ENCODE measurements around the gene DDHD1. TPM values are rescaled to one million over a fixed set of nuclear protein-coding genes. Genes with fewer than 3 reads are reported as not detected.

DDHD1 gene
- total RNA-seq, 1 experiment from 2014 or later, result 8.0 TPM

- DNase-seq (ENCODE audit: low spot score), result no peak
These were observed 157.1 kb downstream of the DDHD1 start for GRCh38 chr14:52995998-52996397.

DNA sequence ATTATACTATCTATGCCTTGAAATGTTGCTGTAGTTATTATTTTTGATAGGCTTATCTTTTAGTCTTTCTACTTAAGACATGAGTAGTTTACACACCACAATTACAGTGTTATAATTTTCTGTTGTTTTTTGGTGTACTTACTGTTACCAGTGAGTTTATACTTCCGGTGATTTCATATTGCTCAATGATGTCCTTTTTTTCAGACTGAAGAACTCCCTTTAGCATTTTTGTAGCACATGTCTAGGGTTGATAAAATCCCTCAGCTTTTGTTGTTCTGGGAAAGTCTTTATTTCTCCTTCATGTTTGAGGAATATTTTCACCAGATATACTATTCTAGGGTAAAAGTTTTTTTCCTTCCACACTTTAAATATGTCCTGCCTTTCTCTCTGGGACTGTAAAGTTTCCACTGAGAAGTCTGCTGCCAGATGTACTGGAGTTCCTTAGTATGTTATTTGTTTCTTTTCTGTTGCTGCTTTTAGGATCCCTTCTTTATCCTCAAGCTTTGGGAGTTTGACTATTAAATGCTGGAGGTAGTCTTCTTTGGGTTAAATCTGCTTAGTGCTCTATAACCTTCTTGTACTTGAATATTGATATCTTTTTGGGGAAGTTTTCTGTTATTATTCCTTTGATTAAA, 160.8 kb downstream of the DDHD1 start:
- DNase-seq (ENCODE audit: low spot score), result no peak

DNA sequence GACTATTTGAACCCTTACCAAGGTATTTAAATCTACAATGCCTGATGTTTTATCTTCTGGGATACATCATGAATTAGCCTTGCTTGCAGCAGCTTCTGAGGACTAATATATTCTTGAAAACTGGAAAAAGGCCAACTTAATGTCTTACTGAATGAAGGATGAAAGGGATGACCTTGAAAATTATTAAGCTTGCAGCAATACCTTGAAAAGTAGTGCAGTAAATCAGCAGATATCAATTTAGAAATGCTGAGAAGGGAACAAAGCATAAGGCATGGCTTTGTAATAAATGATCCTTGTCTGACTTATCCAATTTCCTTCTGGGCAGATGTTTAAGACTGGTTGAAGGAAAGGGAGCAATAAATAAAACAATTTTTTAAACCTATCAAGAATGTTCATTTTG, 165.0 kb downstream of the DDHD1 start:
- no peak for DNase-seq (ENCODE audit: low spot score)

DNA sequence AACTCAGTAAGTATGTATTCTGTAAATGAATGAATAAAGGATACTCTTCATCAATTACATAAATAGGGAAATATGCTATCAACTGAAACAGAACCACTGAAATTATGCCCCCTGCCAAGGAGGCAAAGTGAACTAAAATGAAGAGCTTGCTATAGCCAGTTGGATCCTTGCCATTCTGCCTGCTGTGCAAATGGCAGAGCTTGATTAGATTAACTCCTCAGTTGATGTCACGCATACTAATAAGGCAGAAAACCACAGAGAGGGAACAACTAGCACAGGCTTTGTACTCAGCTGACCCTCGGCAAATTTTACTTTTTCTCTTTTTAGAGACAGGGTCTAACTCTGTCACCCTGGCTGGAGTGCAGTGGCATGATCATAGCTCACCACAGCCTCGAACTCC, 165.6 kb downstream of the DDHD1 start:
- DNase-seq (ENCODE audit: low spot score), result no peak

DNA sequence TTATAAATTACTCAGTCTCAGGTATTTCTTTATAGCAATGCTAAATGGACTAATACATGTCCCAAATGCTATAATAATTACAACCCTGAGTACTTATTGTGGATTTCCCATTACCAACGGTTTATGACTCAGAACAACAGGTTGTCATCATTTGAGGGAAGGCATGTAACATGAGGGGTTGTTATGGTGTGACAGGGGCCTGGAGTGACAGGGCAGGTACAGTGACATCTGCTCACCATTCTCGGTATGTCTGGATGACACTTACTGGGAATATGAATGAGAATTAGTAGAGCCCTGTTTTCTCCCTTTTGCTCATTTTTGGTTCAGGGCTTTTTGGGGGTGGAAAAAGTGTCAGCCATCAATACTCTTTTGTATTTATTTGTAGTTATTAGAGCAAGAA, 166.1 kb downstream of the DDHD1 start:
- no peak for DNase-seq (ENCODE audit: low spot score)

Other genes with a start within 250 kb of the DDHD1 start
- gene FERMT2, start 202.3 kb downstream of the DDHD1 start, total RNA-seq (2014; rRNA removed; shearing (Covaris generic)), result 75.4 and 87.1 TPM in 2 replicates

Measured in A172 (cell line).